ENCODE measurements around the gene TNNT3. TPM values are rescaled to one million over a fixed set of nuclear protein-coding genes. Genes with fewer than 3 reads are reported as not detected.
"Not testable (repeated sequence)": the region's sequence is repeated elsewhere in the genome, so short reads cannot be mapped to it uniquely, and the experiment has no call there.

The TNNT3 gene
- polyA plus RNA-seq, 2 donors: 1.7 to 7.1 TPM

GRCh38 chr11:1939006-1939625 is 19.6 kb downstream of the TNNT3 start:
- peaks cover under 1 to 3% of the 10 kb centered on the region in 2 donors for H3K4me1 ChIP-seq (ENCODE audit: control insufficient read depth in 2 of 2, insufficient read depth in 2 of 2, low read length in 1 of 2)
- H3K27me3 ChIP-seq (ENCODE audit: control insufficient read depth in 1 of 2, insufficient read depth in 2 of 2, low read length in 2 of 2): no peaks in the 10 kb centered on the region
- WGBS, 2 donors: 25 to 32% methylated on average over 21 to 23 of the region's 23 CpGs
- H3K9me3 ChIP-seq (ENCODE audit: control insufficient read depth in 2 of 2, insufficient read depth in 1 of 2, low read depth in 1 of 2, low read length in 1 of 2): peaks cover 0 to 2% of the 10 kb centered on the region in 2 donors
- H3K4me3 ChIP-seq (ENCODE audit: low read depth in 1 of 2, low read length in 2 of 2): no peak overlapping the region
- no peak overlapping the region for H3K27ac ChIP-seq (ENCODE audit: low read depth in 2 of 2, low read length in 1 of 2)
- no peaks in the 10 kb centered on the region for H3K36me3 ChIP-seq (ENCODE audit: control insufficient read depth in 2 of 2, insufficient read depth in 2 of 2, low read length in 1 of 2)

- H3K9me3 ChIP-seq (ENCODE audit: control insufficient read depth in 2 of 2, insufficient read depth in 1 of 2, low read depth in 1 of 2, low read length in 1 of 2); H3K27ac ChIP-seq (ENCODE audit: low read depth in 2 of 2, low read length in 1 of 2); H3K36me3 ChIP-seq (ENCODE audit: control insufficient read depth in 2 of 2, insufficient read depth in 2 of 2, low read length in 1 of 2); H3K4me3 ChIP-seq (ENCODE audit: low read depth in 1 of 2, low read length in 2 of 2); H3K4me1 ChIP-seq (ENCODE audit: control insufficient read depth in 2 of 2, insufficient read depth in 2 of 2, low read length in 1 of 2); H3K27me3 ChIP-seq (ENCODE audit: control insufficient read depth in 1 of 2, insufficient read depth in 2 of 2, low read length in 2 of 2): not testable (repeated sequence)
- 93% methylated on average over 1 of the region's 1 CpG for WGBS, 2 donors
Observed at GRCh38 chr11:1939788-1940187, 20.3 kb downstream of the TNNT3 start.

- no peaks in the 10 kb centered on the region for H3K27me3 ChIP-seq (ENCODE audit: control insufficient read depth in 1 of 2, insufficient read depth in 2 of 2, low read length in 2 of 2)
- WGBS, 2 donors: 78 to 79% methylated on average over 10 of the region's 10 CpGs
- H3K27ac ChIP-seq (ENCODE audit: low read depth in 2 of 2, low read length in 1 of 2): no peak overlapping the region
- peaks cover 0 to 2% of the 10 kb centered on the region in 2 donors for H3K9me3 ChIP-seq (ENCODE audit: control insufficient read depth in 2 of 2, insufficient read depth in 1 of 2, low read depth in 1 of 2, low read length in 1 of 2)
- peaks cover 2 to 3% of the 10 kb centered on the region in 2 donors for H3K4me1 ChIP-seq (ENCODE audit: control insufficient read depth in 2 of 2, insufficient read depth in 2 of 2, low read length in 1 of 2)
- H3K4me3 ChIP-seq (ENCODE audit: low read depth in 1 of 2, low read length in 2 of 2): no peak overlapping the region
- no peaks in the 10 kb centered on the region for H3K36me3 ChIP-seq (ENCODE audit: control insufficient read depth in 2 of 2, insufficient read depth in 2 of 2, low read length in 1 of 2)
Observed at GRCh38 chr11:1942558-1943260, 23.2 kb downstream of the TNNT3 start.

GRCh38 chr11:1943576-1943975 is 24.1 kb downstream of the TNNT3 start:
- H3K9me3 ChIP-seq (ENCODE audit: control insufficient read depth in 2 of 2, insufficient read depth in 1 of 2, low read depth in 1 of 2, low read length in 1 of 2): peaks cover 0 to 2% of the 10 kb centered on the region in 2 donors
- no peaks in the 10 kb centered on the region for H3K27me3 ChIP-seq (ENCODE audit: control insufficient read depth in 1 of 2, insufficient read depth in 2 of 2, low read length in 2 of 2)
- no peaks in the 10 kb centered on the region for H3K36me3 ChIP-seq (ENCODE audit: control insufficient read depth in 2 of 2, insufficient read depth in 2 of 2, low read length in 1 of 2)
- no peak overlapping the region for H3K27ac ChIP-seq (ENCODE audit: low read depth in 2 of 2, low read length in 1 of 2)
- H3K4me3 ChIP-seq (ENCODE audit: low read depth in 1 of 2, low read length in 2 of 2): no peak overlapping the region
- H3K4me1 ChIP-seq (ENCODE audit: control insufficient read depth in 2 of 2, insufficient read depth in 2 of 2, low read length in 1 of 2): peaks cover 2 to 3% of the 10 kb centered on the region in 2 donors
- 47 to 53% methylated on average over 15 of the region's 15 CpGs for WGBS, 2 donors

- Histone ChIP-seq H3K4me1 (ENCODE audit: control insufficient read depth in 2 of 2, insufficient read depth in 2 of 2, low read length in 1 of 2) (peaks cover 2 to 3% of the 10 kb centered on the region in 2 donors), H3K36me3 (ENCODE audit: control insufficient read depth in 2 of 2, insufficient read depth in 2 of 2, low read length in 1 of 2) (no peaks in the 10 kb centered on the region), H3K4me3 (ENCODE audit: low read depth in 1 of 2, low read length in 2 of 2) (no peak overlapping the region), H3K9me3 (ENCODE audit: control insufficient read depth in 2 of 2, insufficient read depth in 1 of 2, low read depth in 1 of 2, low read length in 1 of 2) (peaks cover 0 to 2% of the 10 kb centered on the region in 2 donors), H3K27ac (ENCODE audit: low read depth in 2 of 2, low read length in 1 of 2) (no peak overlapping the region), H3K27me3 (ENCODE audit: control insufficient read depth in 1 of 2, insufficient read depth in 2 of 2, low read length in 2 of 2) (no peaks in the 10 kb centered on the region)
- 29 to 49% methylated on average over 9 of the region's 9 CpGs for WGBS, 2 donors
Observed at GRCh38 chr11:1943977-1944376, 24.5 kb downstream of the TNNT3 start.

GRCh38 chr11:1946812-1947484 is 27.4 kb downstream of the TNNT3 start, which contains the start of gene MRPL23:
Gene MRPL23 (plus strand): TSS chr11:1947332. CDS start chr11:1947363, 31 bp downstream.
- Histone ChIP-seq H3K4me3 (ENCODE audit: low read depth in 1 of 2, low read length in 2 of 2) (no peak within 1 kb of the TSS), H3K27me3 (ENCODE audit: control insufficient read depth in 1 of 2, insufficient read depth in 2 of 2, low read length in 2 of 2) (no peaks in the 10 kb centered on the region), H3K36me3 (ENCODE audit: control insufficient read depth in 2 of 2, insufficient read depth in 2 of 2, low read length in 1 of 2) (no peaks in the 10 kb centered on the region), H3K27ac (ENCODE audit: low read depth in 2 of 2, low read length in 1 of 2) (no peak within 1 kb of the TSS), H3K4me1 (ENCODE audit: control insufficient read depth in 2 of 2, insufficient read depth in 2 of 2, low read length in 1 of 2) (peaks cover 2 to 3% of the 10 kb centered on the region in 2 donors), H3K9me3 (ENCODE audit: control insufficient read depth in 2 of 2, insufficient read depth in 1 of 2, low read depth in 1 of 2, low read length in 1 of 2) (no peaks in the 10 kb centered on the region)
- WGBS, 2 donors: 2% methylated on average over 18 of the region's 85 CpGs; no CpG with 5 or more reads in 1 of the 2 donors

GRCh38 chr11:1947592-1948237 is 28.2 kb downstream of the TNNT3 start:
- H3K4me1 ChIP-seq (ENCODE audit: control insufficient read depth in 2 of 2, insufficient read depth in 2 of 2, low read length in 1 of 2): peaks cover 2 to 3% of the 10 kb centered on the region in 2 donors
- H3K27me3 ChIP-seq (ENCODE audit: control insufficient read depth in 1 of 2, insufficient read depth in 2 of 2, low read length in 2 of 2): no peaks in the 10 kb centered on the region
- H3K9me3 ChIP-seq (ENCODE audit: control insufficient read depth in 2 of 2, insufficient read depth in 1 of 2, low read depth in 1 of 2, low read length in 1 of 2): no peaks in the 10 kb centered on the region
- no CpG with 5 or more reads among the region's 36 CpGs for WGBS, 2 donors
- no peaks in the 10 kb centered on the region for H3K36me3 ChIP-seq (ENCODE audit: control insufficient read depth in 2 of 2, insufficient read depth in 2 of 2, low read length in 1 of 2)
- H3K27ac ChIP-seq (ENCODE audit: low read depth in 2 of 2, low read length in 1 of 2): no peak overlapping the region
- H3K4me3 ChIP-seq (ENCODE audit: low read depth in 1 of 2, low read length in 2 of 2): no peak overlapping the region

GRCh38 chr11:1948389-1948788 is 28.9 kb downstream of the TNNT3 start:
- Histone ChIP-seq H3K4me1 (ENCODE audit: control insufficient read depth in 2 of 2, insufficient read depth in 2 of 2, low read length in 1 of 2) (peaks cover 2 to 3% of the 10 kb centered on the region in 2 donors), H3K27ac (ENCODE audit: low read depth in 2 of 2, low read length in 1 of 2) (no peak overlapping the region), H3K27me3 (ENCODE audit: control insufficient read depth in 1 of 2, insufficient read depth in 2 of 2, low read length in 2 of 2) (no peaks in the 10 kb centered on the region), H3K36me3 (ENCODE audit: control insufficient read depth in 2 of 2, insufficient read depth in 2 of 2, low read length in 1 of 2) (no peaks in the 10 kb centered on the region), H3K4me3 (ENCODE audit: low read depth in 1 of 2, low read length in 2 of 2) (no peak overlapping the region), H3K9me3 (ENCODE audit: control insufficient read depth in 2 of 2, insufficient read depth in 1 of 2, low read depth in 1 of 2, low read length in 1 of 2) (no peaks in the 10 kb centered on the region)
- no CpG with 5 or more reads among the region's 11 CpGs for WGBS, 2 donors

GRCh38 chr11:1949302-1949701 is 29.8 kb downstream of the TNNT3 start:
- Histone ChIP-seq H3K27ac (ENCODE audit: low read depth in 2 of 2, low read length in 1 of 2) (no peak overlapping the region), H3K27me3 (ENCODE audit: control insufficient read depth in 1 of 2, insufficient read depth in 2 of 2, low read length in 2 of 2) (no peaks in the 10 kb centered on the region), H3K36me3 (ENCODE audit: control insufficient read depth in 2 of 2, insufficient read depth in 2 of 2, low read length in 1 of 2) (no peaks in the 10 kb centered on the region), H3K9me3 (ENCODE audit: control insufficient read depth in 2 of 2, insufficient read depth in 1 of 2, low read depth in 1 of 2, low read length in 1 of 2) (no peaks in the 10 kb centered on the region), H3K4me1 (ENCODE audit: control insufficient read depth in 2 of 2, insufficient read depth in 2 of 2, low read length in 1 of 2) (no peaks in the 10 kb centered on the region), H3K4me3 (ENCODE audit: low read depth in 1 of 2, low read length in 2 of 2) (no peak overlapping the region)
- WGBS, 2 donors: no CpG with 5 or more reads among the region's 6 CpGs

Measured in esophagus (tissue), 2 donors.